Left colon (tissue), 2 donors: Measurements from ENCODE around the gene ATXN7L1. TPM values are rescaled to one million over a fixed set of nuclear protein-coding genes. Genes with fewer than 3 reads are reported as not detected.

Experiments used
- ATAC-seq: fragments of 200-7000 bp; cut with Tn5 transposase; one replicate; pipeline ENCODE4 v1.9.1; 2020; ENCODE audit warnings: mild to moderate bottlenecking, moderate library complexity
- DNase-seq, 2 donors: peaks; one replicate each; pipeline ENCODE4 v3.0.0-alpha.2; 2020
- intact Hi-C, 2 donors: fragments of 100-400 bp; cut with DNase I in 1 of 2; cut with micrococcal nuclease in 1 of 2; formaldehyde crosslinking; loops; one replicate each; pipeline versions ENCODE4 v1.11.2 to v1.14.0; 2022; cut with DNase I, micrococcal nuclease
- total RNA-seq, 2 donors: library from RNA; stranded (reverse); fragmentation: NEBNext Ultra II Directional; extraction: Animal tissue kit (Norgen Biotek cat#: 25700); gene quantifications; one replicate each; pipeline ENCODE4 v1.2.1, GENCODE V29; 2021
- donor health status: DM: no; HTN: no; CAD: no.
- donor health status: DM: yes; HTN: yes; CAD: no.

ATXN7L1 gene
- total RNA-seq, 2 donors from 2014 or later = 19.6 to 22.1 TPM

- intact Hi-C loops = loop anchor here (10.0 kb wide), 3 partner anchors 236 to 276 kb away; no protein-coding TSS in a partner anchor
- no peak for DNase-seq
- ATAC-seq = no peak
These were observed 107.4 kb downstream of the ATXN7L1 start for GRCh38 chr7:105768898-105769507.

GRCh38 chr7:105768117-105768516, 108.3 kb downstream of the ATXN7L1 start:
- intact Hi-C loops = loop anchor here (10.0 kb wide), 3 partner anchors 237 to 277 kb away; no protein-coding TSS in a partner anchor
- DNase-seq = no peak
- no peak for ATAC-seq

GRCh38 chr7:105766421-105767073, 109.9 kb downstream of the ATXN7L1 start:
- intact Hi-C loops = loop anchor here (10.0 kb wide), 3 partner anchors 238 to 278 kb away; no protein-coding TSS in a partner anchor
- DNase-seq (no peak), ATAC-seq (no peak)

GRCh38 chr7:105765846-105766245, 110.6 kb downstream of the ATXN7L1 start:
- DNase-seq (no peak), ATAC-seq (no peak)
- intact Hi-C loops = loop anchor here (10.0 kb wide), 3 partner anchors 239 to 279 kb away; no protein-coding TSS in a partner anchor

GRCh38 chr7:105764506-105764905, 111.9 kb downstream of the ATXN7L1 start:
- intact Hi-C loops = loop anchor here (5.0 to 10.0 kb wide), 4 partner anchors 240 to 280 kb away; no protein-coding TSS in a partner anchor
- DNase-seq (no peak), ATAC-seq (no peak)

GRCh38 chr7:105760551-105761447, 115.6 kb downstream of the ATXN7L1 start:
- ATAC-seq (no peak), DNase-seq (no peak)
- intact Hi-C loops = loop anchor here (5.0 to 10.0 kb wide), 4 partner anchors 244 to 284 kb away; no protein-coding TSS in a partner anchor

GRCh38 chr7:105759670-105760550, 116.5 kb downstream of the ATXN7L1 start:
- intact Hi-C loops = loop anchor here (5.0 to 10.0 kb wide), 5 partner anchors 105 to 285 kb away; no protein-coding TSS in a partner anchor
- DNase-seq = peak in 1 of 2 donors; percentile 69
- ATAC-seq = peak; percentile 57

GRCh38 chr7:105756367-105756766, 120.0 kb downstream of the ATXN7L1 start:
- intact Hi-C loops = loop anchor here in 1 of 2 donors (10.0 kb wide), 1 partner anchor 102 kb away; no protein-coding TSS in a partner anchor
- ATAC-seq (no peak), DNase-seq (no peak)

- ATAC-seq (no peak), DNase-seq (no peak)
- intact Hi-C loops = loop anchor here in 1 of 2 donors (10.0 kb wide), 1 partner anchor 98 kb away; no protein-coding TSS in a partner anchor
These were observed 123.6 kb downstream of the ATXN7L1 start for GRCh38 chr7:105752671-105753275.

- DNase-seq (no peak), ATAC-seq (no peak)
- intact Hi-C loops = loop anchor here in 1 of 2 donors (10.0 kb wide), 1 partner anchor 96 kb away; no protein-coding TSS in a partner anchor
These were observed 125.3 kb downstream of the ATXN7L1 start for GRCh38 chr7:105751054-105751453.

- DNase-seq (no peak), ATAC-seq (no peak)
- intact Hi-C loops = no loop called here
These were observed 127.7 kb downstream of the ATXN7L1 start for GRCh38 chr7:105748701-105749100.

- ATAC-seq (peak; percentile 31), DNase-seq (no peak)
- intact Hi-C loops = no loop called here
These were observed 130.6 kb downstream of the ATXN7L1 start for GRCh38 chr7:105745681-105746330.

- ATAC-seq (no peak), DNase-seq (no peak)
- intact Hi-C loops = no loop called here
These were observed 132.1 kb downstream of the ATXN7L1 start for GRCh38 chr7:105744258-105744657.

- no peak for DNase-seq
- ATAC-seq = no peak
- intact Hi-C loops = no loop called here
These were observed 132.9 kb downstream of the ATXN7L1 start for GRCh38 chr7:105743351-105744090.

GRCh38 chr7:105742787-105743186, 133.6 kb downstream of the ATXN7L1 start:
- ATAC-seq = no peak
- intact Hi-C loops = no loop called here

GRCh38 chr7:105741982-105742381, 134.4 kb downstream of the ATXN7L1 start:
- intact Hi-C loops = no loop called here
- no peak for DNase-seq
- ATAC-seq = no peak

More at GRCh38 chr7:105742787-105743186, 133.6 kb downstream of the ATXN7L1 start:
- DNase-seq = no peak
